Keratinocyte (primary cell): ENCODE data around the gene IPMK.

Source experiments
- EZH2 ChIP-seq: IDR thresholded peaks from one replicate; pipeline ENCODE4 v1.6.1; 2012; ENCODE audit warnings: inconsistent platforms, mild to moderate bottlenecking, low read length, moderate library complexity
- TF ChIP-seq, protein P1 (sequence below), 3 experiments: IDR thresholded peaks in 1 of 3; conservative IDR thresholded peaks in 1 of 3; optimal IDR thresholded peaks in 1 of 3; 2 replicates in 2 of 3; 3 replicates in 1 of 3; pipeline versions ENCODE3 to v1.5.1; 2011; ENCODE audit warnings: low read length in 3 of 3, mild to moderate bottlenecking in 3 of 3, moderate library complexity in 2 of 3, control low read depth in 1 of 3, inconsistent platforms in 1 of 3; ENCODE audit not compliant: insufficient read depth in 2 of 3; ENCODE audit errors: extremely low read depth in 1 of 3

- TF ChIP-seq, protein P1, sequence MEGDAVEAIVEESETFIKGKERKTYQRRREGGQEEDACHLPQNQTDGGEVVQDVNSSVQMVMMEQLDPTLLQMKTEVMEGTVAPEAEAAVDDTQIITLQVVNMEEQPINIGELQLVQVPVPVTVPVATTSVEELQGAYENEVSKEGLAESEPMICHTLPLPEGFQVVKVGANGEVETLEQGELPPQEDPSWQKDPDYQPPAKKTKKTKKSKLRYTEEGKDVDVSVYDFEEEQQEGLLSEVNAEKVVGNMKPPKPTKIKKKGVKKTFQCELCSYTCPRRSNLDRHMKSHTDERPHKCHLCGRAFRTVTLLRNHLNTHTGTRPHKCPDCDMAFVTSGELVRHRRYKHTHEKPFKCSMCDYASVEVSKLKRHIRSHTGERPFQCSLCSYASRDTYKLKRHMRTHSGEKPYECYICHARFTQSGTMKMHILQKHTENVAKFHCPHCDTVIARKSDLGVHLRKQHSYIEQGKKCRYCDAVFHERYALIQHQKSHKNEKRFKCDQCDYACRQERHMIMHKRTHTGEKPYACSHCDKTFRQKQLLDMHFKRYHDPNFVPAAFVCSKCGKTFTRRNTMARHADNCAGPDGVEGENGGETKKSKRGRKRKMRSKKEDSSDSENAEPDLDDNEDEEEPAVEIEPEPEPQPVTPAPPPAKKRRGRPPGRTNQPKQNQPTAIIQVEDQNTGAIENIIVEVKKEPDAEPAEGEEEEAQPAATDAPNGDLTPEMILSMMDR (optimal IDR thresholded peaks at IDR 0.05 in 1 of 3, IDR thresholded peaks at IDR 0.05 in 1 of 3, conservative IDR thresholded peaks at IDR 0.05 in 1 of 3; ENCODE audit: extremely low read depth in 1 of 3, insufficient read depth in 2 of 3, low read length in 3 of 3), result no peak
- TF ChIP-seq EZH2, result no peak
Measured at GRCh38 chr10:58175990-58176900, 91.4 kb downstream of the IPMK start.
